A673 (cell line): ENCODE results near the gene TOM1L2. TPM values are rescaled to one million over a fixed set of nuclear protein-coding genes. Genes with fewer than 3 reads are reported as not detected.

Experiments used
- BruUV-seq: library from RNA; stranded (reverse); fragments of 400-500 nt; replicated peaks from 2 replicates; lab custom pipeline; 2021; lab: Mats Ljungman, UMichigan
- CTCF ChIA-PET: fragments of 300-600 bp; sonication (Branson Sonifier 250); formaldehyde crosslinking; loops from one replicate; lab custom pipeline; 2022; ENCODE audit warnings: antibody characterized with exemption; lab: Charles Lee
- POLR2A ChIA-PET: fragments of 300-600 bp; sonication (Branson Sonifier 250); formaldehyde crosslinking; loops from one replicate; lab custom pipeline; 2022; ENCODE audit warnings: antibody characterized with exemption; ENCODE audit not compliant: low non-redundant PET; lab: Charles Lee
- DNase-seq: peaks from one replicate; pipeline ENCODE4 v3.0.0-alpha.2; 2015; ENCODE audit warnings: low spot score
- H3K27ac ChIP-seq: fragments of 200-600 bp; sonication (generic); 2 replicates; pipeline ENCODE4 v1.5.1; 2016; ENCODE audit warnings: mixed run types, low read depth, mild to moderate bottlenecking, mixed read lengths, antibody characterized with exemption, low read length; ENCODE audit not compliant: poor library complexity, severe bottlenecking
- H3K27me3 ChIP-seq: fragments of 200-600 bp; sonication (generic); replicated peaks from 2 replicates; pipeline ENCODE4 v1.6.1; 2017; ENCODE audit warnings: mixed run types, low read depth, mild to moderate bottlenecking, mixed read lengths, antibody characterized with exemption, low read length; ENCODE audit not compliant: insufficient read depth, poor library complexity
- H3K36me3 ChIP-seq: fragments of 200-600 bp; sonication (generic); 2 replicates; pipeline ENCODE4 v1.6.1; 2016; ENCODE audit warnings: mixed run types, mild to moderate bottlenecking, mixed read lengths, antibody characterized with exemption, low read length; ENCODE audit not compliant: insufficient read depth, poor library complexity, severe bottlenecking
- H3K4me1 ChIP-seq: fragments of 200-600 bp; sonication (generic); 2 replicates; pipeline ENCODE4 v1.6.1; 2017; ENCODE audit warnings: mixed run types, mild to moderate bottlenecking, mixed read lengths, antibody characterized with exemption, low read length; ENCODE audit not compliant: insufficient read depth, poor library complexity, severe bottlenecking
- H3K4me3 ChIP-seq: fragments of 200-600 bp; sonication (generic); 2 replicates; pipeline ENCODE4 v1.5.1; 2016; ENCODE audit warnings: low read depth, mixed run types, mild to moderate bottlenecking, mixed read lengths, low read length; ENCODE audit not compliant: poor library complexity, severe bottlenecking
- H3K9me3 ChIP-seq: fragments of 200-600 bp; sonication (generic); 2 replicates; pipeline ENCODE4 v1.6.1; 2016; ENCODE audit warnings: mixed run types, low read depth, mild to moderate bottlenecking, mixed read lengths, antibody characterized with exemption, low read length; ENCODE audit not compliant: poor library complexity, severe bottlenecking
- EZH2 ChIP-seq: fragments of 200-600 bp; sonication (generic); IDR thresholded peaks from 2 replicates; pipeline ENCODE4 v1.6.1; 2017; ENCODE audit warnings: borderline replicate concordance, low read depth, mild to moderate bottlenecking, mixed read lengths, antibody characterized with exemption, low read length; ENCODE audit not compliant: poor library complexity, severe bottlenecking
- intact Hi-C: fragments of 100-400 bp; cut with micrococcal nuclease; formaldehyde crosslinking; loops from one replicate; pipeline ENCODE4 v1.10.0; 2022; ENCODE audit not compliant: unreplicated experiment
- total RNA-seq: library from RNA; stranded (reverse); gene quantifications from 2 replicates; pipeline ENCODE4 v1.2.3, GENCODE V29; 2021
- TF ChIP-seq, protein P1 (sequence below): fragments of 300-800, 200-600 bp; sonication (generic); conservative IDR thresholded peaks from 2 replicates; pipeline ENCODE4 v1.5.1; 2017; ENCODE audit warnings: low read depth, mild to moderate bottlenecking, antibody characterized with exemption, low read length, moderate library complexity, mixed read lengths

The TOM1L2 gene
- total RNA-seq, 1 experiment from 2014 or later, result 10.0 TPM

DNA sequence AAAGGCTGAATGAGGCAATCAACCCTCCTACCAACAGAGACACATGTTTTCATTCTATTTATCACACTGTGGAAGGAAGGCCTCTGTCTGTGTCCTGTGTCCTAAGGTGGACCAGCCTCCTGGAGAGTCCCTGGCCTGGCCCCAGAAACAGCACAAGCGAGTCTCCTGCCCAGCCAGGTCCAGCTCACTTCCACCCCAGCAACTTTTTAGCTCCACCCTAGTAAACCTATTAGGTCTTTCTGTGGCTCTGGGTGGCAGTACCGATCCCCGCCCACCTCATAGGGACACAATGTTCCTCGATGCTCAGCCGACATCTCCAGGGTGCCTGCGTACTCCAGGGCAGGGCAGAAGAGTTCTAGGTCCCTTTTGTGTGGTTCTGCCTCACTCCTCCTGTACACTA is 11.2 kb upstream of the TOM1L2 start:
- Histone ChIP-seq H3K4me1 (no peaks in the 10 kb centered on the region), H3K9me3 (no peaks in the 10 kb centered on the region), H3K27ac (no peak overlapping the region), H3K4me3 (no peak overlapping the region), H3K36me3 (no peaks in the 10 kb centered on the region), H3K27me3 (no peaks in the 10 kb centered on the region)
- no peak for DNase-seq
- intact Hi-C loops, result no loop called here
- CTCF ChIA-PET, result no interaction called here
- BruUV-seq, result no TSS peak
- POLR2A ChIA-PET, result no interaction called here
- TF ChIP-seq, protein P1, sequence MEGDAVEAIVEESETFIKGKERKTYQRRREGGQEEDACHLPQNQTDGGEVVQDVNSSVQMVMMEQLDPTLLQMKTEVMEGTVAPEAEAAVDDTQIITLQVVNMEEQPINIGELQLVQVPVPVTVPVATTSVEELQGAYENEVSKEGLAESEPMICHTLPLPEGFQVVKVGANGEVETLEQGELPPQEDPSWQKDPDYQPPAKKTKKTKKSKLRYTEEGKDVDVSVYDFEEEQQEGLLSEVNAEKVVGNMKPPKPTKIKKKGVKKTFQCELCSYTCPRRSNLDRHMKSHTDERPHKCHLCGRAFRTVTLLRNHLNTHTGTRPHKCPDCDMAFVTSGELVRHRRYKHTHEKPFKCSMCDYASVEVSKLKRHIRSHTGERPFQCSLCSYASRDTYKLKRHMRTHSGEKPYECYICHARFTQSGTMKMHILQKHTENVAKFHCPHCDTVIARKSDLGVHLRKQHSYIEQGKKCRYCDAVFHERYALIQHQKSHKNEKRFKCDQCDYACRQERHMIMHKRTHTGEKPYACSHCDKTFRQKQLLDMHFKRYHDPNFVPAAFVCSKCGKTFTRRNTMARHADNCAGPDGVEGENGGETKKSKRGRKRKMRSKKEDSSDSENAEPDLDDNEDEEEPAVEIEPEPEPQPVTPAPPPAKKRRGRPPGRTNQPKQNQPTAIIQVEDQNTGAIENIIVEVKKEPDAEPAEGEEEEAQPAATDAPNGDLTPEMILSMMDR, result no peak
- TF ChIP-seq EZH2, result no peak

DNA sequence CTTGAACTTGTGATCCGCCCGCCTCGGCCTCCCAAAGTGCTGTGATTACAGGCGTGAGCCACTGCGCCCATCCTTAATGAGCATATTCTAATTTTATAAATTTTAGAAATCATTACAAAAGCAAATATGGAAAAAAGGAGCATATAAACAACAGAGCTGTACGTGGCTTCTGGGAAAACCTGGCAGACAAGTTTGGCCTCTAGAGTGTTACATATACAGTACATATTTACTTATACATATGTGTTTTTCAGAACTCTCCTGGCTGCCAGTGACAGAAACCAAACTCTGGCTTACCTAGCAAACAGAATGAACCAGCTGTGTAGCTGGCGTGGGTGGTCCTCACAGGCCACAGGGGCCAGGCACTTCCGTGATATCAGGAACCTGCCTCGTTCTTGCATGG is 10.6 kb upstream of the TOM1L2 start:
- H3K9me3 ChIP-seq, result no peaks in the 10 kb centered on the region
- intact Hi-C loops, result no loop called here
- no peak overlapping the region for H3K27ac ChIP-seq
- POLR2A ChIA-PET, result no interaction called here
- H3K36me3 ChIP-seq, result no peaks in the 10 kb centered on the region
- no peak for DNase-seq
- no TSS peak for BruUV-seq
- no peak overlapping the region for H3K4me3 ChIP-seq
- H3K27me3 ChIP-seq, result no peaks in the 10 kb centered on the region
- no peaks in the 10 kb centered on the region for H3K4me1 ChIP-seq
- TF ChIP-seq EZH2, result no peak
- TF ChIP-seq, protein P1, result no peak
- CTCF ChIA-PET, result no interaction called here

DNA sequence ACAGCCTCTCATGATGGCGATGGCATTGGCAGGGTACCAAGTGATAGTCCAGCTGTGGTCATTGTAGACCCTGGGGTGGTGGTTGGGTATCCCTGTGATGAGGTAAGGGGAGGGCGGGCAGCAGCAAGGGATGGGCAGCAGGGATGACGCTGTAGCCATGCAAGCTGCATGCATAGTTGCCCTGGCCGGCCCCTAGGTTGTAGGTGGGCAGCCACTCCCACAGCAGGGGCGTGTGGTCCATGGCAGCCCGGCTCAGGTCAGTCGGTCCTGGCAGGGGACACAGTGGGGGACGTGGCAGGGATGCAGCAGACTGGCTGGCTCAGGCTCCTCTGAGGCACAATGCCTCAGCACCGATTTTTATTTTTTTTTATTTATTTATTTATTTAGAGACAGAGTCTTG is 9.1 kb upstream of the TOM1L2 start:
- CTCF ChIA-PET, result no interaction called here
- Histone ChIP-seq H3K36me3 (no peaks in the 10 kb centered on the region), H3K9me3 (no peaks in the 10 kb centered on the region), H3K4me1 (no peaks in the 10 kb centered on the region), H3K27ac (no peak overlapping the region), H3K4me3 (no peak overlapping the region), H3K27me3 (no peaks in the 10 kb centered on the region)
- intact Hi-C loops, result no loop called here
- no peak for DNase-seq
- BruUV-seq, result no TSS peak
- no peak for TF ChIP-seq EZH2
- TF ChIP-seq, protein P1, result no peak
- POLR2A ChIA-PET, result no interaction called here
